HG02884 (cell line): Measurements from ENCODE around the gene MCC.

Experiments used
- ATAC-seq: cut with Tn5 transposase; IDR thresholded peaks from one replicate; pipeline ENCODE4 v1.9.1; 2021; ENCODE audit warnings: mild to moderate bottlenecking, moderate library complexity; ENCODE audit not compliant: unreplicated experiment

The MCC gene

DNA sequence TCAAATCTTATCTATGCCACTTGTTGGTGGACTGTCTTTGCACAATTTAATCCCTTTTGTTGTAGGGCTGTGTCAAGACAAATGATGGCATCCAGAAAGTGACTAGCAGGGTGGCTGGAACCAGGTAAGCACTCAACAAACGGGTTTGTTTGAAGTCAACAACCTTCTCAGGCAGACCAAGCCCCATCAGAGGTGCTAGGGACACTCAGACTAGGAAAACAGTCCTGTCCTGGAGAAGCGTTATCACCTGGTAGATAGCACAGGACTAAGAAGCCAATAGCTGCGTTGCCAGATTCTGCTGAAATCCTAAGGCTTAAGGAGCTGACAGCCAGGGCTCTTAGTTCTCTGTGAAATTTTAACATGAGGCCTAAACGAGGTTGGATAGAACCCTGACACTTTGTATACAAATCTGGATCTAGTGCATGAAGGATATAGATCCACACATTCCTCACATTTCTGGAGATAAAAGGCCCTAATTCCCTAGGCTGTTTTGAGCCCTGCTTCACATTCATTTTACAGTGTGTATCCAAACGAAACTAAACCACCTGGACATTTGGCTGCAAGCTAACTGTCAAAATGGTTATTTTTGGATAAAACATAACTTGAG lies 331.9 kb downstream of the MCC start:
- ATAC-seq: no peak

DNA sequence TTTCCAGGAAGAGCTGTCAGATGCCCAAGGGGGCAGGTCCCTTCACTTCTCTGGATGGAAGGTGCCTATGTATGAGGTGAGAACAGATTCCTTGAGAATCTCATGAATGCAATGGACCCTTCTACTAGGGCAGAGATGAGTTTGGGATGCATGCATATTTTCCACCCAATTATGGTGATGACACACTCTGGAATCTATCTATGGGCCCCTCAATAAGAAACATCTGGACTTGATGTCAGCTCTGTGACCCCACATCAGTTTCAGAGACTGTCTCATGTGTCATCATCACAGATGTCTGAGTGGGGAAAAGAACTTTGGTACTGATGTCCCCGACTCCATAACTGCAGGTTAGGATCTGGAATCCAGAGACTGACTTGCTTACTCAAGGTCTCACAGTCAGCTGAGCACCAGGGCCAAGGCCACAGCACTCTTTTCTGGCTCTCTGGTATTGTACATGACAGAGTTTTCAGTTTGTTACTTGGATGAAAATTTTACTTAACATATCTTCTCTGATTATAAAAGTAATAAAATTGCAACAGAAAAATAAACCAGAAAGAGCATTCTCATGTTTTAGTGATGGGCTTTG lies 334.6 kb downstream of the MCC start:
- no peak for ATAC-seq

DNA sequence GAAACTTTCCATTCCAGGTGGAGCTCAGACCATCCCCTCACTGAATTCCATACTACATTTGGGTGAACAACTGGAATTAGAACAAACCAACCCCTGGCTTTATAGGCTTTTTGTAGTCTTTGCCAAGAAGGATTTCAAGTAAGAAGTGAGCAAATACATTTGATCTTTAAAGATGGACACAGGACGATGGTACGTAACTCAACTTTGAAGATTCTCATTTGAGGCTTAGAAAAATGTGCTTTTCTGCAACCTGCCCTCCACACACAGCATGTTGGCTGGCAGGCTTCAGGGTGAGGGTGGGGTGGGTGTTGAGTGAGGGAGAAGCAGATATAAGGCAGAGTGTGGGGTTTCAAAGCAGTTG lies 335.9 kb downstream of the MCC start:
- no peak for ATAC-seq

DNA sequence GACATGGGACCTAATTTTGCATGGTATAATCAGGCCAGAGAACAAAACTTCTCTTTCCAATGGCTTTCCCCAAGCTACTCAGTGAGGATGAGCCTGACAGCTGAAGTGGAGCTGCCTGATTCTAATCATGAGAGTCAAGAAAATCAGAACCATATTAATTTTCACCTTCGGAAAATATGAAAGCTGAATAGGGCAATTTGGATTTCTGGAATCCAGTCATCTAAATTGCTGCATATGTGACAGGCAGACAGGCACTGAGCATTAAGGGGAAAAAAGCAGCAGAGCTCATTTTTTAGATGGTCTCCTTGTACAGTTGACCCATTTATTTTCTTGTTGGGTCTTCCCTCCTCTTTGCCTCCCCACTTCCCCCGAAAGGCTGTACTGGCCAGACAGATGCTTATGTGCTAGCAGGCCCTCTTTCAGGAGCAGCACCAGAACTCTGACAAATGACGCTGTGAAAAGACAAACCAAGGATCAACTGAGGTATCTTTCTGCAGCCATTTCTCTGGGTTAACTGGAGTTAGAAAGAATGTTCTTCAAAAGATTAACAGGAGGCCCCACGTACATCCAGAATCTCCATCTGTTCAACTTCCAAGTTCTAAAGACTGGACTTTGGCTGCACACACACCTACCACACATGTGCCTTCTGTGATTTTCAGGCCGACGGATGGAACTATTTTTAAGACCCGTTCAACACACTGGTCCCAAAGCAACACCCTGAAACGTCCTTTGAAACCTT lies 336.4 kb downstream of the MCC start:
- ATAC-seq: no peak

DNA sequence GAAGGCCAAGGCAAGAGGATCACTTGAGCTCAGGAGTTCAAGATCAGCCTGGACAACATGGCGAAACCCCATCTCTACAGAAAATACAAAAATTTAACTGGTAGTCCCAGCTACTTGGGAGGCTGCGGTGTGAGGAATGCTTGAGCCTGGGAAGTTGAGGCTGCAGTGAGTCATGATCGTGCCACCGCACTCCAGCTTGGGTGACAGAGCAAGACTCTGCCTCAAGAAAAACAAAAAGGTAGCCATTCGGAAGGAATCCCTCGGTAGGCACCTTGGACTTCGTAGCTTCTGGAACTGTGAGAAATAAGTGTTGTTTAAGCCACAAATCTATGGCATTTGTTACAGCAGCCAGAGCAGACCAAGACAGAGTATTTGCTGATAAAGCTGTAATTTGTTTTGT lies 337.4 kb downstream of the MCC start:
- no peak for ATAC-seq

DNA sequence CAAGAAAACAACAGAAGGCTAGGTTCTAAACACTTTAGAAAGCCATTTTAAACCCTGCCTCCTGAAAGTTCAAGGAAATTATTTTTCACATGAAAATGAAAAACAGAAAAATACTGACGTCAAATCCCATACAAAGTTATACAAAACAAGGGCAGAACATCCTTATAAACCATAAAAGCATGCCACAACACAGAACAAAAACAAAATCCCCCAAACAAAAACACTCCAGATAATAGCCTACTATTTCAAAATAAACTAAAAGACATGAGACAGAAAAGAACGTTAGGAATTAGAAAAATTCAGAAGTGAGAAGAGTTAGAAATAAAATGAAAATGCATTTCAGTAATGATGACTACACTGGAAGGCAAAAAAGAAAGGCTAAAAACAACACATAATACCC lies 338.0 kb downstream of the MCC start:
- no peak for ATAC-seq

DNA sequence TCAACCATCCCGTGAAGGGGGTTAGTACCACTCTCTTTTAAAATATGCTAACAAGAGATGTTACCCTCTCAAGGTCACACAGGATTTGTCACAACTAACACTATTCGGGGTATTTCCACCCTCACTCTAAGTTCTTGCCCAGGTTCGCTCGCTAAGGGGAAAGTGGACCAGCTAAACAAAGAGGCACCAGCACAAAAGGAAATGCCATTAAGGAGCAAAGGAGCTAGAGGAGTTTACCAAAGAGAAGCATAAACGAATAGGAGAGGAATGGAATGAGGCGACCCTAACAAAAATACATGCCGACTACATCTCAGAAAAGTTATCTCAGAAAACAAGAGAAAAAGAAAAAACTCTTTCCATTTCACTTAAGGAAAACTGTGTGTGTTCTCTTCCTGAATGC lies 340.7 kb downstream of the MCC start:
- ATAC-seq: no peak

DNA sequence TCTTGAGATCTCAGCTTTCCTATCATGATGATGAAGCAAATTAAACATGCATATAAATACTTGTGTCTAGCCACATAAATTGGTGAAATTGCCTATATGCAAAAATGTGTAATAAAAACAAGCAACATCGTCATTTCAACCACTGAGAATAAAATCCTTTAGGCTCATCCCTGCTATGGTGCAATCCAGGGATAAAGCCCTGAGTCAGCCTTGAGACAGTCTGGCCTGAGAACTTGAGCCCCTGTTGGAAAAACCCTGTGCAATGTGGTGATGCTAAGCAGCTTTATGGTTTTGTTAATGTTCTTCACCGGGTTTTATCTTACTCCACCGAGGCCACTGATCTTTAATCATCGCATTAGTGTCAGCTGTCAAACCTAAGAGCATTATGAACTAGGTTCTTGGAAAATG lies 341.1 kb downstream of the MCC start:
- ATAC-seq: no peak

DNA sequence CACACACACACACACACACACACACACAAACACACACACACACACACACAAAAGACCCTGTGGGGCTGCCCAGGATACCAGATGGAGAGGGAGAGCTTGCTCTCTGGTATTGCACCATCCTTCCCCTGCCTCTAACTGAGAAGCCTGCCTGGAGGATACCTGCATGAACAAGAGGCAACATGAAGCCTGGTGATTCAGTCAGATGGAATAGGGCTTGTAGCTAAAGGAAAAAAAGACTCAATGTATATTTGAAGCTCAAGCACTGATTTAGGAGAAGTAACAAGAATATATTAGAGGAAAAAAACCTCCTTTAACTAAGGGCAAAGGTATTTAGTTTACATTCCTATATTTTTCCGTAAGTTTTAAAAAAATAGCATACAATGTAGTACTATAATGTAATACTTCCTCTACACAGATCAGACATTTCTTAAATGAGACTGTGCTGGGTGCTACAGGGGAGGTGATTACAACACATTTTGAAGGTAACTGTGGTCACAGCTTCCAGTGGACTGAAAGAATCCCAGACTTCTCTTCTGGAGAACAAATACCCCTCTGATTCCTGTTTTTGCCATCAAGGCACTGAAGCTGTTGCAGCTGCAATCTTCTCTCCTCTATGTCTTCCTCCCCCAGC lies 342.4 kb downstream of the MCC start:
- no peak for ATAC-seq

DNA sequence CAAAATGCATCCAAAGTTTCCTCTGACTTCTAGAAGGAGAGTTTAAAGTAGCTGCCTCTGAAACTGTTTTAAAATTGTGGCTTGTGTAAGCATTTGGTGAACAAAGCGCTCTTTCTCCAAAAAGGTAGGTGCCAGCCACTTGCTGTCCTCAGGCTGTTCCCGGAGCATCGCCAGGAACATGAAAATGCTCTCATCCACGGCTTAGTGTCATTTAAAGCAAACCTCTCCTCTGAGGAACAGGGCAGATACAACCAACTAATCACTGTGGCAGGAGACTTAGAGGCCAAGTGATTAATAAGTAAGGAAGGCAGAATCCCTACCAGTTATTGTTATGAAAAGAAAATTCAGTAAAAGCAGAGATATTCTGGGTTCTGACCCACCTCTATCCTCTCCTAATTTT lies 346.1 kb downstream of the MCC start:
- no peak for ATAC-seq

DNA sequence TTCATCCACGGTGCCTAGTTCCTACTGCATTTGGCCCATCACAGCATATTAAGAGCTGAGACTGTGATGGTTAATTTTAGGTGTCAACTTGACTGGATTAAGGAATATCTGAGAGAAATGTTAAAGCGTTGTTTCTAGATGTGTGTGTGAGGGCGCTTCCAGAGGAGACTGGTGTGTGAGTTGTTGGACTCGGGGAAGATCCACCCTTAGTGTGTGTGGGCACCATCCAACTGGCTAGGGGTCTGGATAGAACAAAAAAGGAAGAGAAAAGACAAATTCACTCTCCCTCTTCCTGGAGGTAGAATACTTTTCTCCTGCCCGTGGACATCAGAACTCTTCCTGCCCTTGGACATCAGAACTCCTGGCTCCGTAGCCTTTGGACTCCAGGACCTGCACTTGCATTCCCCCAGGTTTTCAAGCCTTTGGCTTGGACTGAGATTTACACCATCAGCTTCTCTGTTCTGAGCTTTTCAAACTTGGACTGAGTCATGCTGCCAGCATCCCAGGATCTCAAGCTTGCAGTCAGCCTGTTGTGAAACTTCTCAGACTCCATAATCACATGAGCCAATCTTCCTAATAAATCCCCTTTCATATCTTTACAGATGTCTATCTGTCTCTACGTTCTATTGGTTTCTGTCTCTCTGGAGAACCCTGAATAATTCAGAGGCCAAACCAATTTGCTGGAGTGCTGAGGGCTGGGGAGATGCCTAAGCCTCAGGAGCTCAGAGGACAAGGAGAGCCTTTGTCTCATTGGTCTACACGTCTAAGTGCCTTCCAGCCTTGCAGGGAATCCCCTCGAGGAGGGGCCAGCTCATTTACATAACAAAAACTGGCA lies 347.2 kb downstream of the MCC start:
- ATAC-seq: no peak

DNA sequence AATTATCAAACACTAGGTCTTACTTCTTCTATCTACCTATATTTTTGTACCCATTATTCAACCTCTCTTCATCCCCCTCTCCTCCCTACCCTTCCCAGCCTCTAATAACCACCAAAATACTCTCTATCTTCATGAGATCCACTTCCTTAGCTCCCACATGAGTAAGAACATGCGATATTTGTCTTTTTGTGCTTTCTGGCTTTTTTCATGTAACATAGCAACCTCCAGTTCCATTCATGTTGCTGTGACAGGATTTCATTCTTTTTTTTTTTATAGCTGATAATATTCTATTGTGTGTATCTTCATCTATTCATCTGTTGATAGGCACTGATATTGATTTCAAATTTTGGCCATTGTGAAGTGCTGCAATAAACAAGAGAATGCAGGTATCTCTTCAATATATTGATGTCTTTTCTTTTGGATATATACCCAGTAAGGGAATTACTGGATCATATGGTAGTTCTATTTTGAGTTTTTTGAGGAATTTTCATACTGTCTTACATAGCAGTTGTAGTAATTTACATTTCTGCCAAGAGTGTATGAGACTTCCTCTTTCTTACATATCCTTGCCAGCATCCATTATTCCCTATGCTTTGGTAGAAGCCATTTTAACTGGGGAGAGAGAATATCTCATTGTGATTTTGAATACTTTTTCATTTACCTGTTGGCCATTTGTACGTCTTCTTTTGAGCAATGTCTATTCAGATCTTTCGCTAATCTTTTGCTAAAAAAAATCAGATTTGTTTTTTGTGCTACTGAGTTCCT lies 354.9 kb downstream of the MCC start:
- no peak for ATAC-seq

DNA sequence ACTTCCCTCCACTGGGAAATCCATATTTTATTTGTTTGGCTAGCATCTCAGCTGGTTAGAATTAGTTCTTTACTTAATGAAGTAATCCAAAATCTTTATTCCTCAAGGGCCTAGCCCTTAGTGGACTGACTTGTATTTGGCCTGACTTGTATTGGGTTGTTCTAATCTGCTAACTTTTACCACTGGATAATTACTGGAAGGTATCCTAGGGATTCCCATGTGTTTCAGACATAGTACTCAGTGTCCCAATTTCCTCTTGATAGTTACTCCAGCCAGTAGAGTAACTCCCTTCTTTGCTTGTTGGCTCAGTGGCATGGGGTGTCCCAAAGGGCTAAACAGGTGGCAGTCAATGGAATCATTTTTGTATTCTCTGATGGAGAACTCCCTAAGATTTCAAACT lies 355.7 kb downstream of the MCC start:
- ATAC-seq: no peak

DNA sequence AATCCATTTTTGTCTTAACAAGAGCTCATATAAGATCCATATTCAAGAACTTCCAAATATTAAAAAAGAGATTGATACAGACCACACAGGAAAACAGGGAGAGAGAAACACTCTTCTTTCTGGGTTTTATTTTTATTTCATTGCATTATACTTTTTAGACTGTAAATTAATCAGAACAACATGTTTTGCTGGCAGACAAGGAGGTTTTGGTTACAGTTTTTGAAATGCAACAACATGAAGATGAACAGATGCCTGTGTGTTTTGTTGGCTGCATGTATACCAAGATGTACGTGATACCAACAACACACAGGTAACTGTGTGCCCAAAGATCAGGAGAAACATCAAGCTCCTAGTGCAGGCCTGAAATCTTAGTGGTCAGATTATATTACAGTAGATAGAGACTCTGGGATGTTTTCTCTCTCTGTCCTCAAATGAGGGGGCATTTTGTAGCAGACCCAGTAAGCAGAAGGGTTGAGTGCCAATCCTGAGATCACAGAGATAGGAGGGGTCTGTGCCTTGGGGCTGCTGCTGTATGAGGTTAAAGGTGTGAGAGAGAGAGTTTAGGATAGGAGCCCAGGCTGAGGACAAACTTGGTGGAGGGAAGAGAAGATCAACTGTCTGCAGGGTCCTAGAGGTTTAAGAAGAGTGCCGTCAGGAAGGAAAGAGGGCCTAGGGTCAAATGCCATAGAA lies 359.5 kb downstream of the MCC start:
- no peak for ATAC-seq

DNA sequence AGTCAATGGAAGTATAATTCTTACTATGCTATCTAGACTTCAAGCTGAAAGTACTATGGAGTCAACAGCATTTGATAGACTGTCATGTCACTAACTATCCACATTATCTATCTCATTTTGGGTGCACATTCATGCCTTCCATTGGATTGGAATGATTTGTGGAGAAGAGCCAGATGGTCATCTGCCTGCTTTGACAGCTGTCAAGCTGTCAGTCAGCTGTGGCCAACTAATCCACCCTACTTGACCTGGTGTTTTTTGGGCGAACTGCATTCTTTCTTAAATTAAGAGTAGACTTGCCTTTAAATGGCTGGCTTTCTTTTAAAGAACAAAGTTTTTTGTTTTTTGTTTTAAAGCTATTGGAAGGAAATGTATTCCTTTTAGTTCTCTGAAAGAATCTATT lies 360.2 kb downstream of the MCC start:
- no peak for ATAC-seq

DNA sequence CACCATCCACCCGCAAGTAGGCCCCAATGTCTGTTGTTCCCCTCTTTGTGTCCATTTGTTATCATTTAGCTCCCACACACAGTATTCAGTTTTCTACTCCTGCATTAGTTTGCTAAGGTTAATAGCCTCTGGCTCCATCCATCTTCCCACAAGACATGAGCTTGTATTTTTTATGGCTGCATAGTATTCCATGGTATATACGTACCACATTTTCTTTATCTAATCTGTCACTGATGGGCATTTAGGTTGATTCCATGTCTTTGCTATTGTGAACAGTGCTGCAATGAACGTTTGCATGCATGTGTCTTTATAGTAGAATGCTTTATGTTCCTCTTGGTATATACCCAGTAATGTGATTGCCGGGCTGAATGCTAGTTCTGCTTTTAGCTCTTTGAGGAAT lies 361.2 kb downstream of the MCC start:
- ATAC-seq: no peak

DNA sequence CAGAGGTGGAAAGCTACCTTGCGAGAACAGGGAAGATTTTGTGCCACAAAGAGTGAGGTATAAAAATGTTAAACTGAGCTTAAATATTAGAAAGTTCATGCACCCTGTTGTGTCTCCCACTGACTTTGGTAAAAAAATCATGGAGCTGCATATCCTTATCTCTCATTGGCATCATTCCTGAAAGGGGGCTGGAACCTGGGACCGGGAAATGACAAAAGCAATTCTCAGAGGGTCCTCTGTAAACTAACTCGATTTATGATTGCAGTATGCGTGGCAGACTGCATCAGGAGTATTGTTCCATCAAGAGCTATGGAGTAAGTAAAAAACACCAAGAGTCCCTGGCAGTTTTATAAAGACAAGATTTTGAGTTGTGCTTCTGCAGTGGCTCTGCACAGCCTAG lies 362.9 kb downstream of the MCC start:
- no peak for ATAC-seq

DNA sequence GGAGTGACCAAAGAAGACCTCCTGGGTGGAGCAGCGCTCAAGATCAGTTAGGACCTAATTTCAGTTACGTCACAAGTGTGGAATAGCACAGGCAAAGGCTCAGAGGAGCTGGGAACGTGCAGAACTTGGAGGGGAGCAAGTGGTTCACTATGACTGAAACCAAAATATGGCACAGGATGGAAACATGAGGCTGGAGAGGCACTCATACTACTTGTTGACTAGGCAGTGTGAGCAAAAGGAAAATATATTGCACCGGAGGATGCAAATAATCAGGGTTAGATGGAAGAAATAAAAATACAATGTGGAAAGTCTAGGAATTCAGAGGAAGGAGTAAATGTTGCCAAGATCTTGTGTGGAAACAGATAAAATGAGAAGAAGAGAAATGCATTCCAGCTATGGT lies 363.3 kb downstream of the MCC start:
- ATAC-seq: no peak

DNA sequence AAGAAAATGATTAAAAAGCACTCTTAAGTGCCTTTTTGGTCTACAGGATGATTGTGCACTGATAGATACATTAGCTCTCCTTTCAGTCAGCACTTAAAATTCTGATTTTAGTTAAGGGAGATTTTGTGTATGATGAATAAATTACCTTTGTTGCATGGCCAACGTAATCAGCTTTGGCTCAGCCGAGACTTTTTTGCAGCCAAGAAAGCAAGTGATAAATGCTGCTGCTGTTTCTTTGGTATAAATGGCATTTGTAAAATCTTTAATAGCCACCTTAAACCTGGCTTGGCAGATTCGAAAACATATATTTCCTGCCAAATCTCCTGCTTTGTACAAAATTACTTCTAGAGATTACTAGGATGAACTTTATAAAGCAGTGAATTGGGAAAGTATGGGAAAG lies 364.0 kb downstream of the MCC start:
- no peak for ATAC-seq

DNA sequence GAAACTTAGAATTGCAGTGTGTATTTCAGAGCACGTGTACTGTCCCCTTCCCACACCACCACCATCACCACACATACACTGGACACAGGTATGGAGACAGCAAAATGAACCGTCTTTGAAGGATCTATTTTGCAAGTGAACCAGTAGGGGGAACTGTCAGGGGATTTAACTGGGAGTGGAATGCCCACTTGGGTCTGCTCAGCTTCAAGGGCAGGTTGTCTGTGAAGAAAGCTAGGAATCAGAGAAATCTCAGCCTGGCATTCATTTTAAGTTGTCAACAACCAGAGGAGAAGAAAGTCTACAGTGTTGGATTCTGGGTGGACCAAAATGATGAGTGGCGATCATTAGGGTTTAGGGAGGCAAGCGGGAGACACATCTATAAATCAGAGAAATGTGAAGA lies 364.6 kb downstream of the MCC start:
- ATAC-seq: no peak
